ENCODE data around the gene ADIPOR2. TPM values are rescaled to one million over a fixed set of nuclear protein-coding genes. Genes with fewer than 3 reads are reported as not detected.

Gene ADIPOR2
- total RNA-seq, 4 donors from 2014 or later: 40.3 to 47.9 (median 43.4) TPM

- Histone ChIP-seq H3K36me3 (no peaks in the 10 kb centered on the region), H3K4me3 (no peak overlapping the region), H3K27me3 (no peaks in the 10 kb centered on the region), H3K4me1 (peaks cover 45% of the 10 kb centered on the region), H3K27ac (no peak overlapping the region), H3K9me3 (no peaks in the 10 kb centered on the region)
- TF ChIP-seq CTCF (IDR thresholded peaks at IDR 0.05) (no peak), POLR2A (IDR thresholded peaks at IDR 0.05) (no peak), EP300 (IDR thresholded peaks at IDR 0.05) (no peak), POLR2AphosphoS5 (IDR thresholded peaks at IDR 0.05) (no peak)
- DNase-seq (ENCODE audit: low spot score in 2 of 2): no peak
- WGBS: 74% methylated on average over 8 of the region's 8 CpGs
These were observed 5.2 kb downstream of the ADIPOR2 start for GRCh38 chr12:1695886-1696670.

- Histone ChIP-seq H3K27ac (no peak overlapping the region), H3K9me3 (no peaks in the 10 kb centered on the region), H3K4me1 (peaks cover 41% of the 10 kb centered on the region), H3K4me3 (no peak overlapping the region), H3K27me3 (no peaks in the 10 kb centered on the region), H3K36me3 (no peaks in the 10 kb centered on the region)
- DNase-seq (ENCODE audit: low spot score in 2 of 2): no peak
- TF ChIP-seq POLR2AphosphoS5 (IDR thresholded peaks at IDR 0.05): no peak
These were observed 5.9 kb downstream of the ADIPOR2 start for GRCh38 chr12:1696800-1697199.

GRCh38 chr12:1697271-1697670, 6.4 kb downstream of the ADIPOR2 start:
- WGBS: 27% methylated on average over 2 of the region's 2 CpGs

GRCh38 chr12:1698720-1699119, 7.8 kb downstream of the ADIPOR2 start:
- WGBS: 38% methylated on average over 2 of the region's 2 CpGs
- no peaks in the 10 kb centered on the region for H3K36me3 ChIP-seq
- TF ChIP-seq CTCF (IDR thresholded peaks at IDR 0.05): no peak
- no peak for TF ChIP-seq EP300 (IDR thresholded peaks at IDR 0.05)
- TF ChIP-seq POLR2AphosphoS5 (IDR thresholded peaks at IDR 0.05): no peak
- no peak for TF ChIP-seq POLR2A (IDR thresholded peaks at IDR 0.05)

More at GRCh38 chr12:1697271-1697670, 6.4 kb downstream of the ADIPOR2 start:
- H3K27ac ChIP-seq: no peak overlapping the region
- no peak overlapping the region for H3K4me3 ChIP-seq
- H3K27me3 ChIP-seq: no peaks in the 10 kb centered on the region
- DNase-seq (ENCODE audit: low spot score in 2 of 2): no peak
- peaks cover 37% of the 10 kb centered on the region for H3K4me1 ChIP-seq
- H3K36me3 ChIP-seq: no peaks in the 10 kb centered on the region
- no peaks in the 10 kb centered on the region for H3K9me3 ChIP-seq
- TF ChIP-seq POLR2A (IDR thresholded peaks at IDR 0.05): no peak
- no peak for TF ChIP-seq EP300 (IDR thresholded peaks at IDR 0.05)
- no peak for TF ChIP-seq POLR2AphosphoS5 (IDR thresholded peaks at IDR 0.05)
- no peak for TF ChIP-seq CTCF (IDR thresholded peaks at IDR 0.05)

GRCh38 chr12:1702713-1703112, 11.8 kb downstream of the ADIPOR2 start:
- Histone ChIP-seq H3K27me3 (no peaks in the 10 kb centered on the region), H3K4me3 (no peak overlapping the region), H3K36me3 (no peaks in the 10 kb centered on the region), H3K9me3 (no peaks in the 10 kb centered on the region), H3K4me1 (peaks cover 27% of the 10 kb centered on the region), H3K27ac (no peak overlapping the region)
- no peak for DNase-seq (ENCODE audit: low spot score in 2 of 2)
- WGBS: 60% methylated on average over 2 of the region's 2 CpGs
- TF ChIP-seq CTCF (IDR thresholded peaks at IDR 0.05): no peak
- TF ChIP-seq POLR2A (IDR thresholded peaks at IDR 0.05): no peak
- no peak for TF ChIP-seq POLR2AphosphoS5 (IDR thresholded peaks at IDR 0.05)
- TF ChIP-seq EP300 (IDR thresholded peaks at IDR 0.05): no peak

More at GRCh38 chr12:1698720-1699119, 7.8 kb downstream of the ADIPOR2 start:
- no peak overlapping the region for H3K27ac ChIP-seq
- H3K4me3 ChIP-seq: no peak overlapping the region
- no peak for DNase-seq (ENCODE audit: low spot score in 2 of 2)
- H3K27me3 ChIP-seq: no peaks in the 10 kb centered on the region
- H3K4me1 ChIP-seq: peaks cover 25% of the 10 kb centered on the region
- H3K9me3 ChIP-seq: no peaks in the 10 kb centered on the region
